Transverse colon (tissue), 4 donors: Measurements from ENCODE around the gene RMDN3. TPM values are rescaled to one million over a fixed set of nuclear protein-coding genes. Genes with fewer than 3 reads are reported as not detected.

Experiments used
- DNase-seq: peaks from one replicate; pipeline ENCODE4 v3.0.0-alpha.2; 2019
- H3K27ac ChIP-seq, 4 donors: fragments of 200-600 bp; sonication (generic); 2 replicates each; pipeline ENCODE4 v1.5.1; 2016 to 2018; ENCODE audit warnings: inconsistent platforms in 4 of 4
- H3K27me3 ChIP-seq: fragments of 200-600 bp; sonication (generic); 2 replicates; pipeline ENCODE4 v1.5.1; 2017; ENCODE audit warnings: inconsistent platforms
- H3K36me3 ChIP-seq, 4 donors: fragments of 200-600 bp; sonication (generic); 2 replicates each; pipeline ENCODE4 v1.5.1; 2017 to 2019; ENCODE audit warnings: inconsistent platforms in 4 of 4
- H3K4me1 ChIP-seq, 4 donors: fragments of 200-600 bp; sonication (generic); 2 replicates each; pipeline ENCODE4 v1.5.1; 2017 to 2020; ENCODE audit warnings: inconsistent platforms in 4 of 4
- H3K4me3 ChIP-seq, 4 donors: fragments of 200-600 bp; sonication (generic); 1 replicate in 1 of 4; 2 replicates in 3 of 4; pipeline versions ENCODE4 v1.5.1 to v1.6.1; 2017 to 2019; ENCODE audit warnings: inconsistent platforms in 4 of 4
- H3K9me3 ChIP-seq, 2 donors: fragments of 200-600 bp; sonication (generic); 2 replicates each; pipeline ENCODE4 v1.5.1; 2017 to 2019; ENCODE audit warnings: inconsistent platforms in 2 of 2
- CTCF ChIP-seq, 5 experiments: fragments of 200-600 bp in 3 of 5; fragments of 450-650 bp in 2 of 5; sonication (generic) in 3 of 5; IDR thresholded peaks; 1 replicate in 2 of 5; 2 replicates in 3 of 5; pipeline ENCODE4 v1.5.1; 2016 to 2017; ENCODE audit warnings: antibody characterized with exemption in 5 of 5, inconsistent platforms in 3 of 5, mild to moderate bottlenecking in 2 of 5, moderate library complexity in 1 of 5
- EP300 ChIP-seq: sonication (generic); formaldehyde crosslinking; IDR thresholded peaks from one replicate; pipeline ENCODE4 v1.6.1; 2017; ENCODE audit warnings: antibody characterized with exemption, low read depth
- POLR2A ChIP-seq: fragments of 450-650 bp; IDR thresholded peaks from one replicate; pipeline ENCODE4 v1.6.1; 2016; ENCODE audit warnings: antibody characterized with exemption, mild to moderate bottlenecking, moderate library complexity
- POLR2AphosphoS5 ChIP-seq, 3 donors: sonication (generic); formaldehyde crosslinking; IDR thresholded peaks; one replicate each; pipeline ENCODE4 v1.6.1; 2016; ENCODE audit warnings: antibody characterized with exemption in 3 of 3
- WGBS, 2 donors: methylation state at CpG; one replicate each; pipeline ENCODE4 v1.1.5; 2018; ENCODE audit warnings: low coverage in 1 of 2; 5-methylcytosine and 5-hydroxymethylcytosine counted together
- in situ Hi-C, 4 donors: fragments of 200-750 bp; cut with MboI; loops; one replicate each; pipeline versions ENCODE4 v1.15.0 to v1.15.1; 2017; ENCODE audit warnings: low sequenced_read_pairs in 3 of 4, low pct_ligation_motif_present in 1 of 4, low pct_unique_long_range_greater_than_20kb in 1 of 4
- intact Hi-C: fragments of 100-400 bp; cut with DNase I; formaldehyde crosslinking; loops from one replicate; pipeline ENCODE4 v1.15.1; 2023; ENCODE audit warnings: low total_unique reads
- total RNA-seq, 4 donors: library from RNA; depleted of rRNA; stranded (reverse); fragments of >200 nt; gene quantifications; one replicate each; pipeline ENCODE4 v1.1.0, GENCODE V29; 2016

Gene RMDN3
- total RNA-seq, 4 donors from 2014 or later: 16.5 to 131 (median 32.7) TPM

GRCh38 chr15:40792394-40792793 is 37.3 kb upstream of the RMDN3 start:
- H3K4me3 ChIP-seq: no peak overlapping the region
- no peaks in the 10 kb centered on the region for H3K9me3 ChIP-seq
- intact Hi-C loops: no loop called here
- no peak for DNase-seq
- 91% methylated on average over 3 of the region's 3 CpGs; no CpG with 5 or more reads in 1 of the 2 donors for WGBS, 2 donors
- H3K27ac ChIP-seq: peak overlapping the region; percentile 44 to 78 (median 70)
- in situ Hi-C loops: no loop called here
- no peaks in the 10 kb centered on the region for H3K36me3 ChIP-seq
- H3K4me1 ChIP-seq: peaks cover 0 to 87% (median 44%) of the 10 kb centered on the region in 4 donors
- TF ChIP-seq CTCF (IDR thresholded peaks at IDR 0.05) (no peak), POLR2AphosphoS5 (IDR thresholded peaks at IDR 0.05) (no peak), EP300 (no peak), POLR2A (no peak)
- H3K27me3 ChIP-seq: no peaks in the 10 kb centered on the region

DNA sequence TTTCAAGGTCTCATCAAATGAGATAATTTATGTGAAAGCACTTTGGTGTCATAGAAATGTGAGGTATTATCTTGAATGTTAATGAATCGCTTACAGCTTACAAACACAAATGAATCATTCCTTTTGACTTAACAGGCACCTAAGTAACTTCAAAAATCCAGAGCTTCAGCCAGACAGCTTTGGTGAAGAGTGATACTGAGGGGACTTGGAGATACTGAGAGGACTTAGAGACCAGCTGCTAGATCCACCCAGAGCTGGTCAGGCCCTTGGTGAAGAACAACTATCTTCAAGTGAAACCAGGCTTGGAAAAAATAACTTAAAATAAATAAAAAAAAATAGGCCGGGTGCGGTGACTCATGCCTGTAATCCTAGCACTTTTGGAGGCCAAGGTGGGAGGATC is 35.7 kb upstream of the RMDN3 start:
- WGBS, 2 donors: 65 to 75% methylated on average over 3 of the region's 3 CpGs
- no peaks in the 10 kb centered on the region for H3K27me3 ChIP-seq
- DNase-seq: no peak
- TF ChIP-seq EP300 (no peak), POLR2A (no peak), POLR2AphosphoS5 (IDR thresholded peaks at IDR 0.05) (no peak), CTCF (IDR thresholded peaks at IDR 0.05) (no peak)
- no peak overlapping the region for H3K4me3 ChIP-seq
- no peaks in the 10 kb centered on the region for H3K9me3 ChIP-seq
- peaks cover 4 to 91% (median 57%) of the 10 kb centered on the region in 4 donors for H3K4me1 ChIP-seq
- intact Hi-C loops: no loop called here
- H3K27ac ChIP-seq: no peak overlapping the region
- in situ Hi-C loops: no loop called here
- H3K36me3 ChIP-seq: no peaks in the 10 kb centered on the region

DNA sequence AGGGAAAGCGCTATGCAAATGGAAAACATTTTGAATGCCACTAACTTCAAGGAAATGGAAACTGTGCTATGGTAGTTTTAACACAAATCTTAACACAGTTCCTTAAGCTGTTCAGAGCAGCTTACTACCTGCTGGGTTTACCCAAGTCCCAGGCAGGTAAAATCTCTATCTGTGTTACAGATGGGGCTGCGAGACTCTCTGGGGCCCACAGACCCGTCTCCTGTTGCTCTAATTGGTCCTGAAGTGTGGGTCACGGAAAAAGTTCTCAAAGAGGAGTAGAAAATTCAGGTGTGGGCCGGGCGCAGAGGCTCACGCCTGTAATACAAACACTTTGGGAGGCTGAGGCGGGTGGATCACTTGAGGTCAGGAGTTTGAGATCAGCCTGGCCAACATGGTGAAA is 34.9 kb upstream of the RMDN3 start:
- H3K27me3 ChIP-seq: no peaks in the 10 kb centered on the region
- no peak overlapping the region for H3K27ac ChIP-seq
- 93 to 100% methylated on average over 1 to 8 of the region's 8 CpGs for WGBS, 2 donors
- no peak for DNase-seq
- H3K36me3 ChIP-seq: no peaks in the 10 kb centered on the region
- no peaks in the 10 kb centered on the region for H3K9me3 ChIP-seq
- peaks cover 4 to 91% (median 53%) of the 10 kb centered on the region in 4 donors for H3K4me1 ChIP-seq
- intact Hi-C loops (no loop called here), in situ Hi-C loops (no loop called here)
- TF ChIP-seq POLR2A: no peak
- no peak for TF ChIP-seq EP300
- TF ChIP-seq POLR2AphosphoS5 (IDR thresholded peaks at IDR 0.05): no peak
- no peak overlapping the region for H3K4me3 ChIP-seq

- WGBS, 2 donors: 75 to 86% methylated on average over 3 to 5 of the region's 5 CpGs
- no peaks in the 10 kb centered on the region for H3K36me3 ChIP-seq
- DNase-seq: no peak
- no peaks in the 10 kb centered on the region for H3K9me3 ChIP-seq
- TF ChIP-seq EP300: no peak
- TF ChIP-seq POLR2AphosphoS5 (IDR thresholded peaks at IDR 0.05): no peak
- no peak for TF ChIP-seq CTCF (IDR thresholded peaks at IDR 0.05)
- TF ChIP-seq POLR2A: no peak
- H3K4me1 ChIP-seq: peaks cover 4 to 88% (median 50%) of the 10 kb centered on the region in 4 donors
- peak overlapping the region in 3 of 4 donors; percentile 72 to 83 (median 77) for H3K27ac ChIP-seq
- in situ Hi-C loops (no loop called here), intact Hi-C loops (no loop called here)
- no peaks in the 10 kb centered on the region for H3K27me3 ChIP-seq
- H3K4me3 ChIP-seq: no peak overlapping the region
Measured at GRCh38 chr15:40789119-40789518, 34.1 kb upstream of the RMDN3 start.

DNA sequence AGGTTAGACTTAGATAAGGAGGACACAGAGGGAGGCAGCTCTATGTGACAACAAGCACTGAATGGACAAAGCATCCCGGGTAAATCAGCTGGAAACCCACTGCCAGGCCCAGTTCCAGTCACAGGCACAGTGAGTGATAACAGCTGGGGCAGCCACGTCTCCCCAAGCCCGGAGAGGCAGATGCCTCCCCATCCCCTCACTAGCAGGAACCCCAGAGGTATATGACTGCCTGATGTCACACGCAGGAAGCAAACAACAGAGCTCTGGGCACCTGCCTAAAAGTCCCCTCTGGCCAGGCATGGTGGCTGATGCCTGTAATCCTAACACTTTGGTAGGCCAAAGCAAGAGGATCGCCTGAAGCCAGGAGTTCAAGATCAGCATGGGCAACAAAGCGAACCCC is 32.9 kb upstream of the RMDN3 start:
- H3K4me3 ChIP-seq: no peak overlapping the region
- intact Hi-C loops: no loop called here
- no peaks in the 10 kb centered on the region for H3K36me3 ChIP-seq
- in situ Hi-C loops: no loop called here
- H3K9me3 ChIP-seq: no peaks in the 10 kb centered on the region
- 68 to 100% methylated on average over 2 to 6 of the region's 6 CpGs for WGBS, 2 donors
- no peak for TF ChIP-seq POLR2AphosphoS5 (IDR thresholded peaks at IDR 0.05)
- no peak for TF ChIP-seq POLR2A
- no peak for TF ChIP-seq CTCF (IDR thresholded peaks at IDR 0.05)
- TF ChIP-seq EP300: no peak
- H3K27ac ChIP-seq: peak overlapping the region; percentile 72 to 83 (median 79)
- no peak for DNase-seq
- peaks cover 4 to 77% (median 42%) of the 10 kb centered on the region in 4 donors for H3K4me1 ChIP-seq
- H3K27me3 ChIP-seq: no peaks in the 10 kb centered on the region
